ENCODE measurements around the gene HOXA13.

The HOXA13 gene

GRCh38 chr7:27193335-27194001 lies 6.4 kb downstream of the HOXA13 start:
- no peak for DNase-seq (ENCODE audit: low spot score)

- DNase-seq (ENCODE audit: low spot score): no peak
Measured at GRCh38 chr7:27192546-27193334, 7.2 kb downstream of the HOXA13 start.

- no peak for DNase-seq (ENCODE audit: low spot score)
Measured at GRCh38 chr7:27191833-27192545, 7.9 kb downstream of the HOXA13 start.

- DNase-seq (ENCODE audit: low spot score): no peak
Measured at GRCh38 chr7:27191161-27191731, 8.6 kb downstream of the HOXA13 start.

GRCh38 chr7:27189997-27190748 lies 9.7 kb downstream of the HOXA13 start:
- no peak for DNase-seq (ENCODE audit: low spot score)

GRCh38 chr7:27189295-27189996 lies 10.4 kb downstream of the HOXA13 start:
- no peak for DNase-seq (ENCODE audit: low spot score)

GRCh38 chr7:27188386-27189294 lies 11.3 kb downstream of the HOXA13 start:
- DNase-seq (ENCODE audit: low spot score): no peak

GRCh38 chr7:27187475-27188385 lies 12.2 kb downstream of the HOXA13 start:
- no peak for DNase-seq (ENCODE audit: low spot score)

GRCh38 chr7:27186668-27187474 lies 13.0 kb downstream of the HOXA13 start:
- no peak for DNase-seq (ENCODE audit: low spot score)

- DNase-seq (ENCODE audit: low spot score): no peak
Measured at GRCh38 chr7:27185854-27186667, 13.8 kb downstream of the HOXA13 start.

GRCh38 chr7:27185013-27185853 lies 14.7 kb downstream of the HOXA13 start, which contains the start of gene HOXA11:
HOXA11 (minus strand) TSS chr7:27185232; CDS start chr7:27185144, 88 bp downstream.
- DNase-seq (ENCODE audit: low spot score): no peak

GRCh38 chr7:27184337-27185012 lies 15.4 kb downstream of the HOXA13 start:
- DNase-seq (ENCODE audit: low spot score): no peak

GRCh38 chr7:27183682-27184336 lies 16.1 kb downstream of the HOXA13 start:
- DNase-seq (ENCODE audit: low spot score): no peak

GRCh38 chr7:27182861-27183681 lies 16.8 kb downstream of the HOXA13 start:
- DNase-seq (ENCODE audit: low spot score): no peak
